ENCODE data around the gene MUC5AC.
"Not testable (repeated sequence)": the region's sequence is repeated elsewhere in the genome, so short reads cannot be mapped to it uniquely, and the experiment has no call there.

Gene MUC5AC

GRCh38 chr11:1247026-1247425, 89.3 kb downstream of the MUC5AC start:
- not testable (repeated sequence) for H3K4me3 ChIP-seq (ENCODE audit: low read depth, low read length); DNase-seq (ENCODE audit: low read depth)

GRCh38 chr11:1248951-1249350, 91.2 kb downstream of the MUC5AC start:
- not testable (repeated sequence) for DNase-seq (ENCODE audit: low read depth); H3K4me3 ChIP-seq (ENCODE audit: low read depth, low read length)

- DNase-seq (ENCODE audit: low read depth); H3K4me3 ChIP-seq (ENCODE audit: low read depth, low read length): not testable (repeated sequence)
These were observed 92.7 kb downstream of the MUC5AC start for GRCh38 chr11:1250411-1250810.

Data from choroid plexus epithelial cell (primary cell).